HEK293 (cell line): ENCODE results near the gene POTEB3.
"Not testable (repeated sequence)": the region's sequence is repeated elsewhere in the genome, so short reads cannot be mapped to it uniquely, and the experiment has no call there.

Experiments used
- CTCF ChIP-seq: fragments of 450-650 bp; formaldehyde crosslinking; IDR thresholded peaks from 2 replicates; pipeline ENCODE4 v1.5.1; 2016; ENCODE audit warnings: missing biosample characterization, missing genetic modification characterization
- IKZF3 ChIP-seq: fragments of 450-650 bp; IDR thresholded peaks from 2 replicates; pipeline ENCODE4 v1.5.0; 2018; ENCODE audit warnings: missing biosample characterization, mild to moderate bottlenecking, missing genetic modification characterization, moderate library complexity
- SP3 ChIP-seq: fragments of 450-650 bp; formaldehyde crosslinking; IDR thresholded peaks from 2 replicates; pipeline ENCODE4 v1.5.1; 2016; ENCODE audit warnings: missing biosample characterization, missing genetic modification characterization
- ZIC2 ChIP-seq: fragments of 450-650 bp; formaldehyde crosslinking; IDR thresholded peaks from 2 replicates; pipeline ENCODE4 v1.5.1; 2016; ENCODE audit warnings: missing biosample characterization, missing genetic modification characterization
- ZNF133 ChIP-seq: fragments of 450-650 bp; formaldehyde crosslinking; IDR thresholded peaks from 2 replicates; pipeline ENCODE4 v1.5.1; 2016; ENCODE audit warnings: missing biosample characterization, missing genetic modification characterization
- ZNF580 ChIP-seq: fragments of 450-650 bp; formaldehyde crosslinking; IDR thresholded peaks from 2 replicates; pipeline ENCODE4 v1.5.1; 2016; ENCODE audit warnings: missing biosample characterization, missing genetic modification characterization
- ZSCAN16 ChIP-seq: fragments of 450-650 bp; formaldehyde crosslinking; IDR thresholded peaks from 2 replicates; pipeline ENCODE4 v1.5.1; 2016; ENCODE audit warnings: missing biosample characterization, missing genetic modification characterization

- TF ChIP-seq ZNF580 (tag by site-specific recombination); CTCF (tag by site-specific recombination); ZSCAN16 (tag by site-specific recombination); SP3; IKZF3 (tag by site-specific recombination); ZIC2 (tag by site-specific recombination); ZNF133: not testable (repeated sequence)
These were observed 13.4 kb upstream of the POTEB3 start for GRCh38 chr15:21453683-21454082.
